Ammon's horn (tissue), 1 donor: ENCODE results near the gene OCRL.

Experiments used
- DNase-seq: peaks from one replicate; pipeline ENCODE4 v3.0.0-alpha.2; 2016; ENCODE audit warnings: low spot score

The OCRL gene

GRCh38 chrX:129540068-129540653, at the start of gene OCRL:
Gene OCRL (plus strand): TSS chrX:129540259. CDS start chrX:129540440, 181 bp downstream.
- DNase-seq, result peak; percentile 57

GRCh38 chrX:129490330-129490729, 49.7 kb upstream of the OCRL start:
- no peak for DNase-seq

- no peak for DNase-seq
These were observed 46.4 kb upstream of the OCRL start for GRCh38 chrX:129493643-129494042.

GRCh38 chrX:129494887-129495286, 45.2 kb upstream of the OCRL start:
- DNase-seq, result peak; percentile 1

GRCh38 chrX:129495900-129496299, 44.2 kb upstream of the OCRL start:
- DNase-seq, result no peak

- DNase-seq, result no peak
These were observed 43.4 kb upstream of the OCRL start for GRCh38 chrX:129496625-129497024.

- no peak for DNase-seq
These were observed 42.8 kb upstream of the OCRL start for GRCh38 chrX:129497146-129497843.

- DNase-seq, result no peak
These were observed 29.7 kb upstream of the OCRL start for GRCh38 chrX:129510331-129510730.

GRCh38 chrX:129511689-129512088, 28.4 kb upstream of the OCRL start:
- DNase-seq, result no peak

GRCh38 chrX:129512409-129512808, 27.6 kb upstream of the OCRL start:
- no peak for DNase-seq

GRCh38 chrX:129516402-129516801, 23.7 kb upstream of the OCRL start:
- DNase-seq, result no peak

GRCh38 chrX:129520151-129520550, 19.9 kb upstream of the OCRL start:
- no peak for DNase-seq

GRCh38 chrX:129522184-129523078, 17.6 kb upstream of the OCRL start:
- peak; percentile 47 for DNase-seq

GRCh38 chrX:129523079-129523911, 16.8 kb upstream of the OCRL start, which contains the start of gene SMARCA1:
Gene SMARCA1 (minus strand): TSS chrX:129523490. CDS start chrX:129523370, 120 bp downstream.
- peak; percentile 43 for DNase-seq

- DNase-seq, result no peak
These were observed 15.7 kb upstream of the OCRL start for GRCh38 chrX:129524250-129524850.

GRCh38 chrX:129525162-129525561, 14.9 kb upstream of the OCRL start:
- DNase-seq, result no peak

GRCh38 chrX:129525896-129526295, 14.2 kb upstream of the OCRL start:
- DNase-seq, result no peak

GRCh38 chrX:129529685-129530281, 10.3 kb upstream of the OCRL start:
- DNase-seq, result no peak

- DNase-seq, result no peak
These were observed 9.6 kb upstream of the OCRL start for GRCh38 chrX:129530410-129530809.

GRCh38 chrX:129531132-129531531, 8.9 kb upstream of the OCRL start:
- no peak for DNase-seq
